Spleen (tissue), 11 donors: ENCODE results near the gene ATAD3B. TPM values are rescaled to one million over a fixed set of nuclear protein-coding genes. Genes with fewer than 3 reads are reported as not detected.
A peak's percentile ranks its signal among the peaks of the same experiment; 100 is the strongest.
"Not testable (repeated sequence)": the region's sequence is repeated elsewhere in the genome, so short reads cannot be mapped to it uniquely, and the experiment has no call there.

Source experiments
- DNase-seq: peaks from one replicate; pipeline ENCODE4 v3.0.0-alpha.2; 2020
- H3K27ac ChIP-seq, 8 donors: fragments of 200-600 bp; sonication (generic) in 7 of 8; 1 replicate in 4 of 8; 2 replicates in 4 of 8; pipeline versions ENCODE4 v1.5.0 to v1.8.0; 2016 to 2021; ENCODE audit warnings: inconsistent platforms in 4 of 8, mild to moderate bottlenecking in 4 of 8, moderate library complexity in 1 of 8
- H3K27me3 ChIP-seq, 7 donors: fragments of 200-600 bp; sonication (generic) in 6 of 7; replicated peaks in 1 of 7; 1 replicate in 4 of 7; 2 replicates in 3 of 7; pipeline versions ENCODE4 v1.5.0 to v1.8.0; 2016 to 2021; ENCODE audit warnings: inconsistent platforms in 3 of 7, mild to moderate bottlenecking in 1 of 7
- H3K36me3 ChIP-seq, 6 donors: fragments of 200-600 bp; sonication (generic) in 5 of 6; 1 replicate in 4 of 6; 2 replicates in 2 of 6; pipeline versions ENCODE4 v1.5.0 to v1.8.0; 2016 to 2021; ENCODE audit warnings: inconsistent platforms in 2 of 6
- H3K4me1 ChIP-seq, 6 donors: fragments of 200-600 bp; sonication (generic) in 5 of 6; 1 replicate in 3 of 6; 2 replicates in 3 of 6; pipeline versions ENCODE4 v1.5.0 to v1.8.0; 2016 to 2021; ENCODE audit warnings: inconsistent platforms in 3 of 6
- H3K4me3 ChIP-seq, 8 donors: fragments of 200-600 bp; sonication (generic) in 7 of 8; 1 replicate in 4 of 8; 2 replicates in 4 of 8; pipeline versions ENCODE4 v1.5.0 to v1.8.0; 2016 to 2021; ENCODE audit warnings: inconsistent platforms in 4 of 8, mild to moderate bottlenecking in 4 of 8, moderate library complexity in 2 of 8
- H3K9me3 ChIP-seq, 8 donors: fragments of 200-600 bp; sonication (generic) in 7 of 8; 1 replicate in 4 of 8; 2 replicates in 4 of 8; pipeline versions ENCODE4 v1.5.0 to v1.8.0; 2016 to 2021; ENCODE audit warnings: inconsistent platforms in 4 of 8
- POLR2A ChIP-seq, 3 donors: fragments of 450-650 bp; IDR thresholded peaks; one replicate each; pipeline ENCODE4 v1.5.1; 2017; ENCODE audit warnings: antibody characterized with exemption in 3 of 3, mild to moderate bottlenecking in 1 of 3
- POLR2AphosphoS5 ChIP-seq, 3 donors: sonication (generic); formaldehyde crosslinking; IDR thresholded peaks; one replicate each; pipeline ENCODE4 v1.5.1; 2017; ENCODE audit warnings: antibody characterized with exemption in 3 of 3
- WGBS, 5 donors: extraction: QIAGEN DNeasy Blood & Tissue Kit in 3 of 5; methylation state at CpG; one replicate each; pipeline versions ENCODE4 v1.1.5 to v1.1.7; 2013 to 2018; 5-methylcytosine and 5-hydroxymethylcytosine counted together
- intact Hi-C: fragments of 100-400 bp; cut with DNase I; formaldehyde crosslinking; loops from one replicate; pipeline ENCODE4 v1.15.0; 2023; ENCODE audit warnings: low total_unique reads
- polyA plus RNA-seq, 3 donors: library from polyadenylated mRNA; stranded (reverse); fragments of 200-250 nt; gene quantifications; one replicate each; pipeline ENCODE4 v1.2.1, GENCODE V29; 2013
- total RNA-seq, 7 donors: library from RNA; depleted of rRNA in 3 of 7; stranded (reverse); fragments of >200 nt in 3 of 7; fragmentation: NEBNext Ultra II Directional in 4 of 7; extraction: Animal tissue kit (Norgen Biotek cat#: 25700) in 4 of 7; gene quantifications; one replicate each; pipeline versions ENCODE4 v1.1.0 to v1.2.1, GENCODE V29; 2016 to 2021
- TF ChIP-seq, protein P1 (sequence below), 11 experiments: fragments of 200-600 bp in 7 of 11; fragments of 450-650 bp in 4 of 11; sonication (generic) in 4 of 11; IDR thresholded peaks in 8 of 11; conservative IDR thresholded peaks in 3 of 11; 1 replicate in 7 of 11; 2 replicates in 4 of 11; pipeline versions ENCODE4 v1.4.0 to v1.8.0; 2016 to 2021; ENCODE audit warnings: antibody characterized with exemption in 11 of 11, inconsistent platforms in 4 of 11, mild to moderate bottlenecking in 1 of 11
- donor health status: healthy with polysubstance abuse.
- donor health status: DM: no; HTN: no; CAD: no; lungs with moderate emphysema.
- donor health status: DM: no; HTN: no; CAD: no.
- donor health status: Bipolar disorder and iron deficiency.
- donor health status: healthy.
- donor health status: DM: no; HTN: no; CAD: no.
- donor health status: DM: yes; HTN: yes; CAD: no.

ATAD3B gene
- total and polyA plus RNA-seq, 10 donors = 11.5 to 62.3 (median 26.3) TPM

DNA sequence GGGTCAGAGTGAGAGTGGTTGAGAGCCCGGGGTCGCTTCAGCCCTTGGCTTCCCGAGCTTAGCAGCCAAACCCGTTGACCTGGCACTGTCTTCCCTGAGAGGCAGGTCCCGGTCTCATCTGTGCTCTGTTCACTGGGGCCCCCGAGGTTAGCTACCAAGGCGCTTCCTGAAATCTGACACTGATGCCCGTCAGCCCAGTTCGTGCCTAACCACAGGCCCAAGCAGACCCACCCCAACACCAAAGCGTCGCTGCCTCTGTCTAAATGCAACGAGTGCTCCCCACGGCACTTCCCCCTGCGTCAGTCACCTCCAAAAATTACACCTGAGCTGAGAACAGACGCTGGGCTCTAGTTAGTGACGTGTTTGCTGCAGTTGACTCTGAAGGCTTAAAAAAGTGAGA lies 42.8 kb downstream of the ATAD3B start:
- H3K27me3 ChIP-seq, H3K4me3 ChIP-seq, H3K27ac ChIP-seq, H3K9me3 ChIP-seq, intact Hi-C loops, DNase-seq: not testable (repeated sequence)
- H3K36me3 ChIP-seq = peaks cover 0 to 37% (median 0%) of the 10 kb centered on the region in 6 donors
- WGBS, 5 donors = 50 to 58% (median 50%) methylated on average over 11 to 14 of the region's 16 CpGs
- peaks cover 3 to 31% (median 14%) of the 10 kb centered on the region in 6 donors for H3K4me1 ChIP-seq

DNA sequence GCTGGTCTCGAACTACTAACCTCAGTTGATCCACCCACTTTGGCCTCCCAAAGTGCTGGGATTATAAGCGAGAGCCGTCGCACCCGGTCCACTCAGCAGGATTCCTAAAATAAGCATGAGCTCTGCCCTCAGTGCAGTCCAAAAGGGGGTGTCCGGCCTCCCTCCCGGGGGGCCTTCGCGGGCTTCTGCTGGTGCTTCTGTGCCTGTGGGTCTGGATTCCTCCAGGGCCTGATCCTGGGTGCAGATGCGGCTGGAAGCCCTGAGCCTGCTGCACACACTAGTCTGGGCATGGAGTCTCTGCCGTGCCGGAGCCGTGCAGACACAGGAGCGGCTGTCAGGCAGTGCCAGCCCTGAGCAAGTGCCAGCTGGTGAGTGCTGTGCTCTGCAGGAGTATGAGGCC lies 45.4 kb downstream of the ATAD3B start:
- H3K4me3 ChIP-seq, DNase-seq, H3K9me3 ChIP-seq, H3K27ac ChIP-seq, intact Hi-C loops, H3K27me3 ChIP-seq: not testable (repeated sequence)
- Histone ChIP-seq H3K4me1 (peaks cover 0 to 16% (median 5%) of the 10 kb centered on the region in 6 donors), H3K36me3 (peaks cover 0 to 60% (median 19%) of the 10 kb centered on the region in 6 donors)
- WGBS, 5 donors = 94 to 98% (median 97%) methylated on average over 9 to 14 of the region's 14 CpGs

DNA sequence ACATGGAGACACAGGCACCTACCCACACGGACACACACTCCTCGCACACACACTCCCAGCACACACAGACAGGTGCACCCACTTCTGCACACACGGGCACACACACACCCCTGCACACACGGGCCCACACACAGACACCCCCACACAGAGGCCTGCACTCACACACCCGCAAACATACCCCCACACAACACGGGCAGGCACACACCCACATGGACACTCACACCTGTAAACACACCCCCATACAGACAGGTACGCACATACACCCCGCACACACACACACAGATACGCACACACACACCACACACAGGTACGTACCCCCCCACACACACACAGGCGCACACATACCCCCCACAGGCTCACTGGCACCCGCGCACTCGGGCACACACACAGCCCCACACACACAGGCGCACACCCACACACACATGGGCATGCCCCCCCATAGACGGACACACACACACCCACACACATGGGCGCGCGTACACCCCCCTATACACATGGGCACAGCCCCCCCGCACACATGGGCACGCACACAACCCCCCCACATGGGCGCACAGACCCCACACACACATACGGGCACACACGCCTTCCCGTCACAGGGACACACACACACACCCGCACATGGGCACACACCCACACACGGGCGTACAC lies 46.5 kb downstream of the ATAD3B start:
- peaks cover 0 to 72% (median 24%) of the 10 kb centered on the region in 6 donors for H3K36me3 ChIP-seq
- intact Hi-C loops = no loop called here
- no peaks in the 10 kb centered on the region for H3K27me3 ChIP-seq

DNA sequence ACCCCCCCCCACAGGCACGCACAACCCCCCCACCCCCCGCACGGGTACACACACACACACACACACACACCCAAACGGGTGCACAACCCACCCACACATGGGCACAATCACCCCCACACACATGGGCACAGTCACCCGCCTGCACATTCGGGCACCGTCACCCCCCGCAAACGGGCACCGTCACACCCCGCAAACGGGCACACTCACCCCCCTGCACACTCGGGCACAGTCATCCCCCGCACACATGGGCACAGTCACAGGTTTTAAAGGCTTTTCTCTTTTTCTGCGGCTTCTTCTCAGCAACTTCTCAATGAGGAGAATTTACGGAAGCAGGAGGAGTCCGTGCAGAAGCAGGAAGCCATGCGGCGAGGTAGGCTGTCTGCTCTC lies 47.0 kb downstream of the ATAD3B start:
- intact Hi-C loops, DNase-seq, H3K4me3 ChIP-seq, H3K27me3 ChIP-seq, H3K4me1 ChIP-seq, H3K9me3 ChIP-seq, H3K27ac ChIP-seq: not testable (repeated sequence)
- peaks cover 0 to 77% (median 30%) of the 10 kb centered on the region in 6 donors for H3K36me3 ChIP-seq
- WGBS, 5 donors = 90 to 99% (median 95%) methylated on average over 16 to 19 of the region's 19 CpGs

More for the DNA sequence above, 46.5 kb downstream of the ATAD3B start:
- Histone ChIP-seq H3K4me3 (no peak overlapping the region), H3K27ac (no peak overlapping the region), H3K9me3 (no peaks in the 10 kb centered on the region), H3K4me1 (peaks cover 0 to 13% (median 3%) of the 10 kb centered on the region in 6 donors)
- no peak for TF ChIP-seq POLR2A (IDR thresholded peaks at IDR 0.05)
- TF ChIP-seq POLR2AphosphoS5 (IDR thresholded peaks at IDR 0.05) = no peak
- TF ChIP-seq, protein P1, sequence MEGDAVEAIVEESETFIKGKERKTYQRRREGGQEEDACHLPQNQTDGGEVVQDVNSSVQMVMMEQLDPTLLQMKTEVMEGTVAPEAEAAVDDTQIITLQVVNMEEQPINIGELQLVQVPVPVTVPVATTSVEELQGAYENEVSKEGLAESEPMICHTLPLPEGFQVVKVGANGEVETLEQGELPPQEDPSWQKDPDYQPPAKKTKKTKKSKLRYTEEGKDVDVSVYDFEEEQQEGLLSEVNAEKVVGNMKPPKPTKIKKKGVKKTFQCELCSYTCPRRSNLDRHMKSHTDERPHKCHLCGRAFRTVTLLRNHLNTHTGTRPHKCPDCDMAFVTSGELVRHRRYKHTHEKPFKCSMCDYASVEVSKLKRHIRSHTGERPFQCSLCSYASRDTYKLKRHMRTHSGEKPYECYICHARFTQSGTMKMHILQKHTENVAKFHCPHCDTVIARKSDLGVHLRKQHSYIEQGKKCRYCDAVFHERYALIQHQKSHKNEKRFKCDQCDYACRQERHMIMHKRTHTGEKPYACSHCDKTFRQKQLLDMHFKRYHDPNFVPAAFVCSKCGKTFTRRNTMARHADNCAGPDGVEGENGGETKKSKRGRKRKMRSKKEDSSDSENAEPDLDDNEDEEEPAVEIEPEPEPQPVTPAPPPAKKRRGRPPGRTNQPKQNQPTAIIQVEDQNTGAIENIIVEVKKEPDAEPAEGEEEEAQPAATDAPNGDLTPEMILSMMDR (IDR thresholded peaks at IDR 0.05 in 8 of 11, conservative IDR thresholded peaks at IDR 0.05 in 3 of 11) = no peak
- WGBS, 5 donors = 94 to 96% (median 95%) methylated on average over 16 to 28 of the region's 28 CpGs
- no peak for DNase-seq

DNA sequence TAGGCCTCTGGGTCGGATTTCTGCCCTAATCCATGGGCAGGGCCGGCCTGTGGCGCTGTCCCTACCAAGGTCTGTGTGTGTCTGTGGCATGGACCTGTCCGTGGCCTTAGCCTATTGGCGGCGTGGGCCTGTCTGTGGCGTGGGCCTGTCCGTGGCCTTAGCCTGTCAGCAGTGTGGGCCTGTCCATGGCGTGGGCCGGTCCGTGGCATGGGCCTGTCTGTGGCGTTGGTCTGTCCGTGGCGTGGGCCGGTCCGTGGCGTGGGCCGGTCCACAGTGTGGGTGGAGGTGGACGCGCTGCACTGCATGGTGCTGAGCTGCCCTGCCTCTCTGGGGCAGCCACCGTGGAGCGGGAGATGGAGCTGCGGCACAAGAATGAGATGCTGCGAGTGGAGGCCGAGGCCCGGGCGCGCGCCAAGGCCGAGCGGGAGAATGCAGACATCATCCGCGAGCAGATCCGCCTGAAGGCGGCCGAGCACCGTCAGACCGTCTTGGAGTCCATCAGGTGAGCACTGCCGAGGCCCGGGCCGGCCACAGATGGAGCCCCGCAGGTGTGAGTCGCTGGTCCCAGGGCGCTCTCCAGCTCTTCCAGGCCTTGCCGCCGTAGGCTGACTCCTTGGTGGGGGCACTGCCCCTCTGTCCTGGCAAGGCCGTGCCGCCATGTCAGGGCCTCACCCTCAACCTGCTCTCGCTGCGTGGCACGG lies 48.4 kb downstream of the ATAD3B start:
- WGBS, 5 donors = 94 to 100% (median 97%) methylated on average over 12 to 51 of the region's 51 CpGs
- H3K27ac ChIP-seq, DNase-seq, intact Hi-C loops, H3K4me3 ChIP-seq, H3K4me1 ChIP-seq, H3K9me3 ChIP-seq, H3K27me3 ChIP-seq: not testable (repeated sequence)
- peaks cover 0 to 88% (median 31%) of the 10 kb centered on the region in 6 donors for H3K36me3 ChIP-seq

DNA sequence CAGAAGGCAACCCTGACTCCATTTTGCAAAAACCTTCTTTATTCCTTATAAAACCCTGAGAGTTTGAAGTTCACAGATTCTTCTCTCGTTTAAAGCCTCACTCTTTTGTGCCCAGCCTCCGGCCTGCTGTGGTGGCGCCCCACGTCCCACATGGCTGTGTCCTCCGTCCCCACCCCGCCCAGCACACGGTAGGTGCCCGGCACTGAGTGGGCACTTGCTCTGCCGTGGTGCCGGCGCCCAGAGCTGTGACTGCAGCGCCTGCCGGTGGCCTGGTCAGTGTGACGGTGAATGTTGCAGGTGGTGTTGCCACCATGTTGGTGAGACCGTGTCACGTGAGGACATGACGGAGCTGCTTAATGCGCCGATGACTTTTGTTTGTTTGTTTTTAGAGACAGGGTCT lies 49.8 kb downstream of the ATAD3B start:
- Histone ChIP-seq H3K4me1 (no peaks in the 10 kb centered on the region), H3K9me3 (no peaks in the 10 kb centered on the region), H3K4me3 (no peak overlapping the region), H3K27ac (no peak overlapping the region), H3K36me3 (peaks cover 0 to 89% (median 38%) of the 10 kb centered on the region in 6 donors), H3K27me3 (no peaks in the 10 kb centered on the region)
- intact Hi-C loops = no loop called here
- WGBS, 5 donors = 94 to 97% (median 96%) methylated on average over 19 of the region's 19 CpGs
- TF ChIP-seq POLR2AphosphoS5 (IDR thresholded peaks at IDR 0.05) (peak in 1 of 3 donors; percentile 28), POLR2A (IDR thresholded peaks at IDR 0.05) (no peak)
- TF ChIP-seq, protein P1 (IDR thresholded peaks at IDR 0.05 in 8 of 11, conservative IDR thresholded peaks at IDR 0.05 in 3 of 11) = no peak
- DNase-seq = no peak

DNA sequence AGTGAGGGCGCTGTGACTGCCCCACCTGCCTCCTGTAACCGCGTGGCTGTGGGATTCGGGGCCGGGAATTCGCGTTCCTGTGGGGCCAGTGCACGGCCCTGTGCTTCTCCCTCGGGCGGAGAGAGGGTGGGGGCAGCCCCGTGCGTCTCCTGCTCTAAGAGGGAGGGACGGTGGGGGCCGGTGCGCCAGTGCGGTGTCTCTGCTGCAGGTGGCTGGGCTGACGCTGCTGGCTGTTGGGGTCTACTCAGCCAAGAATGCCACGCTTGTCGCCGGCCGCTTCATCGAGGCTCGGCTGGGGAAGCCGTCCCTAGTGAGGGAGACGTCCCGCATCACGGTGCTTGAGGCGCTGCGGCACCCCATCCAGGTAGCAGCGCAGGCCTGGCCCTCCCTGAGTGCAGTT lies 51.0 kb downstream of the ATAD3B start:
- H3K9me3 ChIP-seq, intact Hi-C loops, DNase-seq, H3K4me3 ChIP-seq, H3K27ac ChIP-seq, H3K4me1 ChIP-seq, H3K27me3 ChIP-seq: not testable (repeated sequence)
- peaks cover 0 to 93% (median 46%) of the 10 kb centered on the region in 6 donors for H3K36me3 ChIP-seq
- 94 to 98% (median 96%) methylated on average over 4 to 30 of the region's 30 CpGs for WGBS, 5 donors

DNA sequence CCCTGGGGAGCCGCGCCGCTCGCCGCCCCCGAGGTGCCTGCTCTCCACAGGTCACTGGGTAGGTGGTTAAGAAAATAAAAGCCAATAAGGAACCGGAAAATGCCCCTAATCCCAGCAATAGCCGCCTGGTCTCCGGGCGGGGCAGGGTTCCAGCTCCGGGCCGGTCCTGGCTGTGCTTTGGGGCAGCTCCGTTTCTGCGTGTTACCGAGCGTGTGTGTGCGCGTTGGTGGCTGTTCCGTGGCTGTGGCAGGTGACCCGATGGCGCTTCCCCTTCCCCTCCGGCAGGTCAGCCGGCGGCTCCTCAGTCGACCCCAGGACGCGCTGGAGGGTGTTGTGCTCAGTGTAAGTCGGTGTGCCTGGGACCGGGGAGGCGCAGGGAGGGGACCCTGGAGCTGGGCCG lies 51.7 kb downstream of the ATAD3B start:
- DNase-seq, intact Hi-C loops, H3K9me3 ChIP-seq, H3K27ac ChIP-seq, H3K4me1 ChIP-seq, H3K27me3 ChIP-seq, H3K4me3 ChIP-seq: not testable (repeated sequence)
- peaks cover 0 to 93% (median 53%) of the 10 kb centered on the region in 6 donors for H3K36me3 ChIP-seq
- WGBS, 5 donors = 93 to 97% (median 96%) methylated on average over 18 to 31 of the region's 31 CpGs
